Suprapubic skin (tissue), 4 donors: ENCODE data around the gene CSGALNACT2. TPM values are rescaled to one million over a fixed set of nuclear protein-coding genes. Genes with fewer than 3 reads are reported as not detected.

Source experiments
- DNase-seq, 2 donors: peaks; one replicate each; pipeline ENCODE4 v3.0.0-alpha.2; 2019; ENCODE audit warnings: low spot score in 2 of 2
- H3K27ac ChIP-seq: fragments of 200-600 bp; sonication (generic); one replicate; pipeline ENCODE4 v1.5.1; 2019
- H3K27me3 ChIP-seq: fragments of 200-600 bp; sonication (generic); one replicate; pipeline ENCODE4 v1.5.1; 2019
- H3K36me3 ChIP-seq: fragments of 200-600 bp; sonication (generic); one replicate; pipeline ENCODE4 v1.5.1; 2019
- H3K4me1 ChIP-seq: fragments of 200-600 bp; sonication (generic); one replicate; pipeline ENCODE4 v1.5.1; 2019
- H3K4me3 ChIP-seq: fragments of 200-600 bp; sonication (generic); one replicate; pipeline ENCODE4 v1.5.1; 2019; ENCODE audit warnings: mild to moderate bottlenecking
- H3K9me3 ChIP-seq: fragments of 200-600 bp; sonication (generic); one replicate; pipeline ENCODE4 v1.5.1; 2019
- CTCF ChIP-seq, 2 donors: fragments of 200-600 bp in 1 of 2; fragments of 450-650 bp in 1 of 2; sonication (generic) in 1 of 2; IDR thresholded peaks; one replicate each; pipeline ENCODE4 v1.5.1; 2016 to 2019; ENCODE audit warnings: antibody characterized with exemption in 2 of 2, mild to moderate bottlenecking in 1 of 2, moderate library complexity in 1 of 2
- EP300 ChIP-seq: sonication (generic); formaldehyde crosslinking; IDR thresholded peaks from one replicate; pipeline ENCODE4 v1.6.1; 2017; ENCODE audit warnings: antibody characterized with exemption
- POLR2A ChIP-seq, 2 donors: fragments of 450-650 bp; IDR thresholded peaks; one replicate each; pipeline ENCODE4 v1.6.1; 2017; ENCODE audit warnings: antibody characterized with exemption in 2 of 2, mild to moderate bottlenecking in 2 of 2, moderate library complexity in 2 of 2
- POLR2AphosphoS5 ChIP-seq, 3 donors: sonication (generic); formaldehyde crosslinking; IDR thresholded peaks; one replicate each; pipeline ENCODE4 v1.6.1; 2017; ENCODE audit warnings: antibody characterized with exemption in 3 of 3
- WGBS: methylation state at CpG from one replicate; pipeline ENCODE4 v1.1.5; 2018; 5-methylcytosine and 5-hydroxymethylcytosine counted together
- total RNA-seq, 4 donors: library from RNA; depleted of rRNA; stranded (reverse); fragments of >200 nt; gene quantifications; one replicate each; pipeline ENCODE4 v1.1.0, GENCODE V29; 2016

The CSGALNACT2 gene
- total RNA-seq, 4 donors from 2014 or later: 10.1 to 15.5 (median 13.9) TPM

- peak in 1 of 2 donors; percentile 54 for DNase-seq
- H3K4me3 ChIP-seq: no peak overlapping the region
- no peaks in the 10 kb centered on the region for H3K9me3 ChIP-seq
- TF ChIP-seq EP300: no peak
- no peak for TF ChIP-seq POLR2AphosphoS5 (IDR thresholded peaks at IDR 0.05)
- no peak for TF ChIP-seq POLR2A (IDR thresholded peaks at IDR 0.05)
- TF ChIP-seq CTCF (IDR thresholded peaks at IDR 0.05): no peak
- no peaks in the 10 kb centered on the region for H3K36me3 ChIP-seq
- no peak overlapping the region for H3K27ac ChIP-seq
- H3K27me3 ChIP-seq: no peaks in the 10 kb centered on the region
- WGBS: 89% methylated on average over 9 of the region's 10 CpGs
- no peaks in the 10 kb centered on the region for H3K4me1 ChIP-seq
Measured at GRCh38 chr10:43115881-43116595, 22.2 kb upstream of the CSGALNACT2 start.

- Histone ChIP-seq H3K27ac (no peak overlapping the region), H3K27me3 (no peaks in the 10 kb centered on the region), H3K36me3 (no peaks in the 10 kb centered on the region), H3K4me1 (peaks cover 5% of the 10 kb centered on the region), H3K4me3 (no peak overlapping the region), H3K9me3 (no peaks in the 10 kb centered on the region)
- no peak for DNase-seq
- 86% methylated on average over 8 of the region's 10 CpGs for WGBS
- TF ChIP-seq POLR2AphosphoS5 (IDR thresholded peaks at IDR 0.05) (no peak), POLR2A (IDR thresholded peaks at IDR 0.05) (no peak), CTCF (IDR thresholded peaks at IDR 0.05) (no peak), EP300 (no peak)
Measured at GRCh38 chr10:43116596-43116995, 21.6 kb upstream of the CSGALNACT2 start.

- 90% methylated on average over 5 of the region's 9 CpGs for WGBS
- Histone ChIP-seq H3K9me3 (no peaks in the 10 kb centered on the region), H3K27me3 (no peaks in the 10 kb centered on the region), H3K36me3 (no peaks in the 10 kb centered on the region), H3K4me1 (peaks cover 8% of the 10 kb centered on the region), H3K27ac (no peak overlapping the region), H3K4me3 (no peak overlapping the region)
- peak in 1 of 2 donors; percentile 46 for DNase-seq
- no peak for TF ChIP-seq CTCF (IDR thresholded peaks at IDR 0.05)
- TF ChIP-seq POLR2A (IDR thresholded peaks at IDR 0.05): no peak
Measured at GRCh38 chr10:43117031-43117776, 21.0 kb upstream of the CSGALNACT2 start.

- H3K27me3 ChIP-seq: no peaks in the 10 kb centered on the region
- no peaks in the 10 kb centered on the region for H3K9me3 ChIP-seq
- 98% methylated on average over 10 of the region's 18 CpGs for WGBS
- no peak for TF ChIP-seq CTCF (IDR thresholded peaks at IDR 0.05)
- H3K4me1 ChIP-seq: peaks cover 8% of the 10 kb centered on the region
- no peaks in the 10 kb centered on the region for H3K36me3 ChIP-seq
- no peak overlapping the region for H3K27ac ChIP-seq
- H3K4me3 ChIP-seq: no peak overlapping the region
- peak in 1 of 2 donors; percentile 27 for DNase-seq
Measured at GRCh38 chr10:43117777-43118583, 20.3 kb upstream of the CSGALNACT2 start.
